ENCODE results near the gene KISS1R.

KISS1R gene

GRCh38 chr19:952049-952679, 35.0 kb downstream of the KISS1R start:
- DNase-seq (ENCODE audit: low read depth), result no peak
- no peak overlapping the region for H3K4me3 ChIP-seq (ENCODE audit: control insufficient read depth, low read depth, low read length)
- no peak for TF ChIP-seq CTCF (conservative IDR thresholded peaks at IDR 0.05; ENCODE audit: control insufficient read depth, insufficient read depth, low read depth, low read length)

GRCh38 chr19:952680-953444, 35.7 kb downstream of the KISS1R start:
- TF ChIP-seq CTCF (conservative IDR thresholded peaks at IDR 0.05; ENCODE audit: control insufficient read depth, insufficient read depth, low read depth, low read length), result no peak
- DNase-seq (ENCODE audit: low read depth), result no peak
- H3K4me3 ChIP-seq (ENCODE audit: control insufficient read depth, low read depth, low read length), result no peak overlapping the region

- no peak overlapping the region for H3K4me3 ChIP-seq (ENCODE audit: control insufficient read depth, low read depth, low read length)
- no peak for DNase-seq (ENCODE audit: low read depth)
- no peak for TF ChIP-seq CTCF (conservative IDR thresholded peaks at IDR 0.05; ENCODE audit: control insufficient read depth, insufficient read depth, low read depth, low read length)
These were observed 36.5 kb downstream of the KISS1R start for GRCh38 chr19:953445-954271.

- no peak for DNase-seq (ENCODE audit: low read depth)
- H3K4me3 ChIP-seq (ENCODE audit: control insufficient read depth, low read depth, low read length), result no peak overlapping the region
- no peak for TF ChIP-seq CTCF (conservative IDR thresholded peaks at IDR 0.05; ENCODE audit: control insufficient read depth, insufficient read depth, low read depth, low read length)
These were observed 37.1 kb downstream of the KISS1R start for GRCh38 chr19:954272-954671.

GRCh38 chr19:954672-955494, 37.8 kb downstream of the KISS1R start:
- no peak overlapping the region for H3K4me3 ChIP-seq (ENCODE audit: control insufficient read depth, low read depth, low read length)
- no peak for DNase-seq (ENCODE audit: low read depth)
- no peak for TF ChIP-seq CTCF (conservative IDR thresholded peaks at IDR 0.05; ENCODE audit: control insufficient read depth, insufficient read depth, low read depth, low read length)
